AG08396 (cell line): Measurements from ENCODE around the gene ROBO3.

Experiments
- DNase-seq: peaks from one replicate; pipeline ENCODE4 v3.0.0; 2012; ENCODE audit warnings: low spot score, mixed read lengths

ROBO3 gene

GRCh38 chr11:124876818-124877630 lies 11.8 kb downstream of the ROBO3 start:
- DNase-seq: no peak

GRCh38 chr11:124877631-124877909 lies 12.3 kb downstream of the ROBO3 start:
- no peak for DNase-seq

DNA sequence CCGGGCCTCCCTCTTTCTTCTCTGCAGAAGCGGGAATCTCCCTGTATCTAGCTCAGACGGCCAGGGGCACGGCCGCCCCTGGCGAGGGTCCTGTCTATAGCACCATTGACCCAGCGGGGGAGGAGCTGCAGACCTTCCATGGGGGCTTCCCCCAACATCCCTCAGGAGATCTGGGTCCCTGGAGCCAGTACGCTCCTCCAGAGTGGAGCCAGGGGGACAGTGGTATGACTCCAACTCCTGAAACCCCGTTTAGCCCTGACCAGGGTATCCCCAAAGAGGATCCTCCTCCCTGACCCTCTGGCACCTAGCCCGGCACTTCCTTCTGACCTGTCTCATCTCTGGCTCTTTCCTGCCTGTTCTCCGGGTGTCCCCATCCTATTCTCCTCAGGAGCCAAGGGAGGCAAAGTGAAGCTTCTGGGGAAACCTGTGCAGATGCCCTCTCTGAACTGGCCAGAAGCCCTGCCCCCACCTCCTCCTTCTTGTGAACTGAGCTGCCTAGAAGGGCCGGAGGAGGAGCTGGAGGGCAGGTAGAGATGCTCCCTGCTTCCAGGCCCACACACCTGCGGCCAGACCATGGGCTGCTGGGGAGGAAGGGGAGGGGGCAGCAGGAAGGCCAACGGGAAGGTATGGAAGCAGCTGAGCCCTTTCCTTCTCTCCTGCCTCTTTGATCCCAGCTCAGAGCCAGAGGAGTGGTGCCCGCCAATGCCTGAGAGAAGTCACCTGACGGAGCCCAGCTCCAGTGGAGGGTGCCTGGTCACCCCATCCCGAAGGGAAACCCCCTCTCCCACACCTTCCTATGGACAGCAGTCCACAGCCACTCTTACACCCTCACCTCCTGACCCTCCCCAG lies 12.9 kb downstream of the ROBO3 start:
- no peak for DNase-seq

DNA sequence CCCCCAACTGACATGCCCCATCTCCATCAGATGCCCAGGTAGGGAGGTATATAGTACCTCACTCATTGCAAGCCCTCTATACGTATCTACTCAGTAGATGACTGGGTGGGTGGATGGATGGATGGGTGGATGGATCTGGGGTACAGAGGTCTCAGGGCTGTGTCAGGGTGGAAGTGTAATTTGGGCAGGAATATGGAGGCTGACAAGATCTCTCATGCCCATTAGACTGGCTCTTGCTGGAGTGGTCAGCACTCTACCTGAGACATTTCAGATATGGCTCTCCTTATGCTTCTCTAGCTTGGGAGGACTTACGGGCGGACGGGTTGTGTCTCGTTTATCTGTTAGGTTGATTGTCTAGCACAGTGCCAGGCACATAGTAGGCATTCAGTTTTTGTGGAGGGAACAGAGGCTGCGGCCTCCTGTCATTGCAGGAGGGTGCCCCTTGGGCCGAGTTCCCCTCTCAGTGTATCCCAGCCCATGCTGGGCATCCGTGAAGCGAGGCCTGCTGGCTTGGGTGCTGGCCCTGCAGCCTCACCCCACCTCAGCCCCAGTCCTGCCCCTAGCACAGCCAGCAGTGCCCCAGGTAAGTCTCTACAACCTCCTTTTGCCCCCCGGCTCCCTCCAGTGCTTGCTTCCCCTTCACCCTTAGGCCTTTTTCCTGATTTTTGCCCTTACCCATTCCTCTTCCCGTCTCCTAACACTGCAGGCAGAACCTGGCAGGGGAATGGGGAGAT lies 13.7 kb downstream of the ROBO3 start:
- DNase-seq: no peak

GRCh38 chr11:124879493-124880289 lies 14.5 kb downstream of the ROBO3 start:
- DNase-seq: no peak

GRCh38 chr11:124880290-124880611 lies 15.0 kb downstream of the ROBO3 start:
- DNase-seq: no peak

DNA sequence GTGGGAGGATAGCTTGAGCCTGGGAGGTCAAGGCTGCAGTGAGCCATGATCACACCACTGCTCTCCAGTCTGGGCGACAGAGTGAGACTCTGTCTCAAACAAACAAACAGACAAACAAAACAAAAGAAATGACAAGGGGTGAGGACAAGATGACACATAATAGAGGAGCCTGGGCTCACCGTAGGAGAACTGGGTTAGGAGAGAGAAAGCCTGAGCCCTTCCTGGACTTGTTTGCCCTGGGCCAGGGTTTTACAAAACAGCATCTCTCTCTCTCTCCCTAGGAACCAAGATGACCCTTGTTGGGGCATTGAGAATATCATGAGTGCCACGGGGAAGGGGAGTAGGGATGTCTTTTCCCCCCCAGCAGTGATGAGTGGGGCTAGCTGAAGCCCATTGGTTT lies 15.7 kb downstream of the ROBO3 start:
- no peak for DNase-seq

DNA sequence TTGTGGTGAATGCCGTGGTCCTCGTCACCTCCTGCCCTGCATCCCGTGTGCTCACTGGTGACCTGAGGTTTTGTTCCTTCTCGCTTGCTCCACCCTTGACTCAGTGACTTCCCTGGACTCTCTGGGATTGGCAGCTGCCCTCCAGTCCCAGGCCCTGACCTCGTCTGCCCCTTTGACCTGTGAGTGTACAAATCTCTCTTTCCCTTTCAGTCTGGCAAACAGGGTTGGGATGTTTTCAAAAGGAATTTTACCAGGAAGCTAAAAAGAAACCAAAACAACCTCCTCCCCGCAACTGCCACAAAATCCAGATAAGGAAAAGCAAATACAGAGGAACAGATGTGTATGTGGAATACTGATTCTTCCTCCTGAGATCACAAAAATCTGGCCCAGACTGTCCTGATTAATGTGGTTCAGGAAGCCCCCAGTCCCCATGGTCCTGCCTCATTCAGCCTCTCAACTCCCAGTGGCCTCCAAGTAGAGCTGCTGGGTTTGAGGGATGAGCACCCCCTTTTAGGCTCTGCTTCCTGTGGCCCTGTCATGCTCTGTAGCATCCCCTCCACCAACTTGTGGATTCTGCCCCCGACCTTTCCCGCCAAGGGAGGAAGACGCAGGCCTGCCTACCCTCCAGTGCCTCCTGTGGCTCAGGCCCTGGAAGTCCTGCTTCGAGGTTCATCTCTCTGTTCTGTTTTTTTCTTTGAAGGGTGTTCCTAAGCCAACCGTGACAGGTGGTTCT lies 17.3 kb downstream of the ROBO3 start:
- DNase-seq: no peak

DNA sequence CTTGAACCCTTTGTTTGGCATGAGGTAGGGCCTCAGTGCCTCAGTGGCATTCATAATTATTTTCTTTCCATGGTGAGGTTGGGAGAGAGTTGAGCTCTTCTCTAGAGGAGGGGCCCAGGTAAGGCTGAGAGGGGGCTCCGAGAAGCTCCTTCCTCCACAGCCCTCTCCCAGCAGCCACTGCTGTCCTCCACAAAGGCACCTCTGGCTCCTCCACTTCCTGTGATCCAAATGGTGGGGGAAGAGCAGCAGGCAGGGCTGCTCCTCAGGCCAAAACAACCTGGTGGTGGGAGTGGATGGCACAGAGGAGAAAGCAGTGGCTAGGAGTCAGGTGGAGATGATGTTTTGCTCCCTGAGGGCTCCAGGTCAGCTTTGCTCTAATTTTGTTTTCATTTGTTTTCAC lies 19.1 kb downstream of the ROBO3 start:
- DNase-seq: no peak

DNA sequence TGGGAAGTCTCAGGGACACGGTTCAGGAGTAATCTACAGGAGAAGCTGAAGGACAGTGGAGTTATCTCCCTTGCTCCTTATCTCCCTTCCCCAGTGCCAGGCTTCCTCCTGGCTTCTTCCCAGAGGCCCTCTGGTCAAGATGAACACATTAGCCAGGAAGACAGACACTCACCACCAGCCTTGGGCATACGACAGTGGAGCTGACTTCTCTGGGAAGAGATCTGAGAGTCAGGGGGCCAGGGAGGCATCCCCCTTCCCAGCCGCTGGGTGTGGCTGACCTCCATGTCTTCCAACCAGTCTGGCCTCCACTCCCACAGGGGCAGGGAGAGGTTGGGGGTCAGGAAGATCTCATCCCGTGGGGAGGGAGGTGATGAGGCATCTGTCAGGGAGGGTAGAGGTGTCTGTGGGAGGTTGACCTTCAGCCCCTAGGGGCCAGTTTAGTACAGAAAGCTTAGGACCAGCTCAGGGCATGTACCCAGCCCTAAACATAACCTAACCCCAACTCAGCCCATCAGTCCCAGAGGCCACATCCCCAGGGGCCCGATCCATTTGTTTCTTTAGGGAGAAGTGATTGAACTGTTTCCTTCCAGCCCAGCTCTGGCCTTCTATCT lies 19.7 kb downstream of the ROBO3 start:
- no peak for DNase-seq

DNA sequence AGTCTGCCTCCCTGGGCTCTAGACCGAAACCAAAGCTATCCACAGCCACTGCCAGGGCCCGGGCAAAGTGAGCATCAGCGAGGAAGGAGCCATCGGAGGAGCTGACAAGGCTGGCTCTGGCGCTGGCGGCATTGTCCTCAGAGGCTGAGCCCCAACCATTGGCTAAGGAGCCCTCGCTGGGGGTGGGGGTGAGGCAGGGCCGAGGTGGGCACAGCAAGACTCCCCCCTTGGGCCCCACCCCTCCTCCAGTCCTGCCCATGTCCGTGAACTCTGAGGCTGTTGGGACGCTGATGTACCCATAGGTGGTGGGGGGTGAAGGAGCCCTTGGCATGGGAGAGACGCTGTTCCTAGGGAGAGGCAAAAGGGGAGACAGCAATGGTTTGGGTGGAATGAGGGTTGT lies 21.2 kb downstream of the ROBO3 start:
- no peak for DNase-seq

DNA sequence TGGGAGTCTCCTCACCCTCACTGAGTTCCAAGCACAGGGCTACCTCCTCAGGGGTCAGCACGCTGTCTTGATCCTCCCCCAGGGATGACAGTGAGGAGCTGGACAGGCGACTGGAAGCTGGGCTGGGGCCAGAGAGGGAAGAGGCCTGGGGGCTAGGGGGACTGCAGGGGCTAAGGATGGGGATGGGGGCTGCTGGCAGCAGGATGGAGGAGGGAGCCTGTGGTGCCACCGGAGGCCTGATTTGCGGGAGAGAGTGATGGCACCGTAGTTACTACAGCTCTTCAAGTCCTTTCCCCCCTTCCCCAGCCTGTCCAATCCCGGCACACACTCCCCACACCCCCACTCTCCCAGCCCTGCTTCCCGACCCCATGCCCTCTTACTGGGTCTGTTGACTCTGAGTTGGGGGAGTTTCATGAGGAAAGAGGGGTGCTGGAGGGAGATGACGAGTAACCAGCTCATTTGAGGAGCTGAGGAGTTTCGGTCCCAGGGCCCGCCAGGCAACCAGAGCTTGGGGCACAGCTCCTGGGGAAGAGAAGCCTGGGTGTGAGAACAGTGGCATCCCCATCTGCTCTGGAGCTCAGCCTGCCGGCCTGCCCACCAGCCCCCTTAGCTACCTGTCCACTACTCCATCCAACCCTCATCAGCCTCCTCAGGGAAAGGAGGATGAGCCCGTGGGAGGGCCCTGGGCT lies 21.9 kb downstream of the ROBO3 start:
- no peak for DNase-seq

DNA sequence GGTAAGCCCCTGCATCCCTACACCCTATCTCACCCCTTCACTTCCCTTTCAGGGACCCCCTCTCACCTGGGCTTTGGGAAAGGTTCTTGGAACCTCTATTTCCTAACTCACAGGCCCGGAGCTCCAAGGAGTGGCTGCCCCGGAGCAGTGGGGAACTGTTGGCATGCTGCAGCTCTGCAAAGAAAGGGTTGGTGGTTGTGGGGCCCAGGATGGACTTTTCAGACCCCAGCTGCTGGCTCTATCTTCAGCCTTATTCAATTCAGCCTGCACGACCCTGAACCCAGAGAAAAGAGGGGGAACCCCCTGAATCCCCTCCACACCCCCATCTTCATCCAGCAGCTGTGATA lies 22.4 kb downstream of the ROBO3 start:
- no peak for DNase-seq

DNA sequence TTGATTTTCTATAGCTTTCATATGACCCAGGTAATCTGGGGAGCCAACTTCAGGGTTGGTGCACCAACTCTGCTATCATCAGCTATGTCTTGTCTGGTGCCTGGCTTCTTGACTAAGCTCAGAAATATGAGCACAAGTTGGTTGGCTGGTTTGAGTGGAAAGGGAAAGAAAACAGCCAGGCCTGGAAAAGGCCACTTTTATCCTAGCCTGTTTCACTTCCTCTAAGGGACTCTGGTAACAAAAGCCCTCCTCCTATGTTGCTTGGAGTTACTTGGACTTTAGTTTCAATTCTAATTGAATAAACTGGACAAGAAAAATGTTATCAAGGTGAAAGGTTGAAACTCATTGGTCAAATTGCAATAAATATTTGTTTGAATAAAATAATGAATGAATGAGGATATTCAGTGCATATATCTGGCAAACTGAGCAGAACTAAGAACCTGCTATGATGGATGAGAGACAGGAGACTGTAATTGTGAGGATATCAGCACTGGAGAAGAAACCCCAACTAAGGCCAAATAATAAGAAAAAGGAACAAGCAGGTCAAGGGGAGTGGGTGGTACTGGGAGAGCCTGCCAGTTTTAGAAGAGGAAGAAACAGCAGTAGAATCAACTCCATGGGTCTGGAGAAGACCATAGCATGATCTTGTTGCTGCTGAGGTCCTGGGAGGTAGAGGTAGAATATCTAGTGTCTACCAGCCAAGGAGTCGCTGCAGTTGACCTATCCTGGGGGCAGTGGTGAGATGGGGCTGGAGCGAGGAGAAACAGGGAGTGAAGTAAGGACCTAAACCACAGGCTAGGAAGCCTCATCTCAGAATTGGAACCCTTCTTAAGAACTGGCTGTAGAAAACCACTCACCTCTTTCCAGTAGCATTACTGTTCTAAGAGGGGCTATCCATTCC lies 24.2 kb downstream of the ROBO3 start:
- no peak for DNase-seq

- DNase-seq: no peak
These were observed 24.9 kb downstream of the ROBO3 start for GRCh38 chr11:124890151-124890550.

DNA sequence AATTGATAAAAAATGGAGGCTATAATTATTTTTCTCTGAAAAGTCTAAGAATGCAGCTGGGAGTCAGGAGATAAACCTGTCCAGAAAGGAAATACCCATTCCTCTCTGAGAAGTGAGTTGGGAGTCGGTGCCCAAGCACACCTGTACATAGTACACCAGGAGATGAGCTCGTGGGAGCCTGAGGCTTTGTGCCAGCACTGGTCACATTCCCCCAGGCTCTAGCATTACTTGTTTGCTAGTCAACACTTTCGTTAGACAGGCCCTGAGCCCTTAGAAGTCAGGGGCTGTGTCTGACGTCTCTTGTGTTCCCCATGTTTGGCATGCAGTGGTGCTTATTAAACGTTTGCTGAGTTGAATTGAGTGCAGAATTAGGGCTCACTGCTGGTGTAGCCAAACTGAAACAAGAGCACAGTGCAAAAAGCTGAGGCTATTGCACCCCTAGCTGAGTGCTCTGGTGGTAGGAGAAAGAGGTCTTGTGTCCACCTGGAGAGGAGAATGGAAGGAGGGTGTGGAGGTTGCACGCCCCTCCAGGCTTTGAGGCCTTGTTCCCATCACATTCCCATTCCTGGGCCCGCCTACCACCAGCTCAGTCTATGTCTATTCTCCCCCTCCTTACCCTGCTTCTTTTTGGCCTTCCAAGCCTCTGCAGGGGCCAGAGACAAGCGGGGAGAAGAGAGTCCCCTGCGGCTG lies 25.6 kb downstream of the ROBO3 start:
- DNase-seq: no peak

DNA sequence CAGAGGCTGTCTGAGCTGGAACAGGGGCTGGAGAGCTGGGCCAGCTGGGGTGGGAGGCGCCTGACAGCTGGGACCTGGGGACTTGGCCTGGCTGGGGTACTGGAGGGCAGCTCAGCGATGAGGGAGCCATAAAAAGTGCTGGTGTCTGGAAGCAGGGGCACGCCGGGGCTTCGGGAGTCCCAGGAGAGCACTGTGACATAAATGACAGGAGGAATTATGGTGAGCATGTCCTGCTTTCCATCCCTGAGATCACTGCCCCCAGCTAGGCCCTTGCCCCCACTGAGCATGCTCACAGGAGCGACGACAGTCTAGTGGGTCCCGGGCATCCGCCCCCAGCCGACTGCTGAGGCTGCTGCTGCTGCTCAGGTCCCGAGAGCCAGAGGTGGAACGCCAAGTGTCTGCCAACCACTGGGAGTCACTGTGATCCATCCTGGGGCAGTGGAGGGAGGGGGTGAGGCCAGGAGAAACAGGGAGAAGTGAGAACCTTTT lies 26.2 kb downstream of the ROBO3 start:
- DNase-seq: no peak

DNA sequence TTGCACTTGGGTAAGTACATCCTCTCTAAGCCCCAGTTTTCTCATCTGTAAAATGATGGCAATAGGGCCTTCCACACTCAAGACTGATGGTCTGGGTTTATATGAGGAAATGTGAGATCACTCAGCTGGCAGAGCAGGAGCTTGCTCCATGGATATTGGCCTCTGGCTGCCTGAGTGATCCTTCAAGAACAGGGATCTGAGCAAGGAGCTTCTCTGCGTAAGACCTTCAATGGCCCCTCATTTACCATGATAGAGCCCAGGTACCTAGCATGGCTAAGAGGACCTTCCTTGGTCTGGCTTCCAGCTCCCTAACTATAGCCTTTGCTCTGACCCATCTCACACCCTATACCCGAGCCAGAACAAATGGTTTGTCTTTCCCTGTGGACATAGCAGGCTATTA lies 26.9 kb downstream of the ROBO3 start:
- DNase-seq: no peak
